Fibroblast of lung (primary cell): ENCODE measurements around the gene MYBBP1A. TPM values are rescaled to one million over a fixed set of nuclear protein-coding genes. Genes with fewer than 3 reads are reported as not detected.
A peak's percentile ranks its signal among the peaks of the same experiment; 100 is the strongest.

ENCODE experiments used
- DNase-seq, 2 donors: peaks; one replicate each; pipeline versions ENCODE4 v3.0.0 to v3.0.0-alpha.2; 2010; ENCODE audit warnings: low read depth in 2 of 2
- H2AFZ ChIP-seq: 2 replicates; pipeline ENCODE4 v1.5.1; 2012; ENCODE audit warnings: low read length, control low read depth, inconsistent platforms
- H3K27ac ChIP-seq: 2 replicates; pipeline ENCODE4 v1.5.1; 2011; ENCODE audit warnings: low read length, control low read depth; ENCODE audit not compliant: insufficient read depth
- H3K27me3 ChIP-seq: 2 replicates; pipeline ENCODE4 v1.5.1; 2011; ENCODE audit warnings: mild to moderate bottlenecking, low read length; ENCODE audit not compliant: control insufficient read depth, insufficient read depth
- H3K36me3 ChIP-seq: 2 replicates; pipeline ENCODE4 v1.5.1; 2011; ENCODE audit warnings: low read length; ENCODE audit not compliant: control insufficient read depth, insufficient read depth
- H3K4me1 ChIP-seq: 2 replicates; pipeline ENCODE4 v1.5.1; 2011; ENCODE audit warnings: low read length; ENCODE audit not compliant: control insufficient read depth, insufficient read depth; ENCODE audit errors: extremely low read depth
- H3K4me2 ChIP-seq: 2 replicates; pipeline ENCODE4 v1.5.1; 2011; ENCODE audit warnings: low read length, control low read depth; ENCODE audit not compliant: insufficient read depth; ENCODE audit errors: extremely low read depth
- H3K4me3 ChIP-seq, 4 experiments: fragments of 200-600 bp in 1 of 4; sonication (generic) in 1 of 4; replicated peaks in 1 of 4; 2 replicates each; pipeline ENCODE4 v1.5.1; 2011 to 2016; ENCODE audit warnings: low read length in 4 of 4, low read depth in 3 of 4, mild to moderate bottlenecking in 3 of 4, control low read depth in 2 of 4, inconsistent platforms in 1 of 4, mixed read lengths in 1 of 4; ENCODE audit not compliant: insufficient read depth in 1 of 4; ENCODE audit errors: control extremely low read depth in 1 of 4
- H3K79me2 ChIP-seq: 2 replicates; pipeline ENCODE4 v1.5.1; 2012; ENCODE audit warnings: mild to moderate bottlenecking, low read length, inconsistent platforms; ENCODE audit not compliant: control insufficient read depth, insufficient read depth
- H3K9ac ChIP-seq: 2 replicates; pipeline ENCODE4 v1.5.1; 2011; ENCODE audit warnings: mild to moderate bottlenecking, low read length, control low read depth; ENCODE audit not compliant: insufficient read depth
- H3K9me3 ChIP-seq: 2 replicates; pipeline ENCODE4 v1.5.1; 2012; ENCODE audit warnings: low read depth, low read length; ENCODE audit not compliant: control insufficient read depth, insufficient read depth
- H4K20me1 ChIP-seq: 2 replicates; pipeline ENCODE4 v1.5.1; 2011; ENCODE audit warnings: low read length; ENCODE audit not compliant: control insufficient read depth, insufficient read depth; ENCODE audit errors: extremely low read depth
- EZH2 ChIP-seq: IDR thresholded peaks from 2 replicates; pipeline ENCODE4 v1.5.1; 2012; ENCODE audit warnings: low read length, control low read depth, mild to moderate bottlenecking; ENCODE audit errors: missing control alignments
- polyA plus RNA-seq, 2 donors: library from polyadenylated mRNA; depleted of rRNA in 1 of 2; stranded (reverse) in 1 of 2; unstranded in 1 of 2; fragments of >200 nt; gene quantifications; 2 replicates each; pipeline ENCODE4 v1.2.1, GENCODE V29; 2011 to 2012; ENCODE audit warnings: missing spikeins in 1 of 2
- total RNA-seq: library from RNA; depleted of rRNA; stranded (reverse); fragments of >200 nt; gene quantifications from 2 replicates; pipeline ENCODE4 v1.2.1, GENCODE V29; 2014
- TF ChIP-seq, protein P1 (sequence below), 2 donors: IDR thresholded peaks in 1 of 2; conservative IDR thresholded peaks in 1 of 2; 1 replicate in 1 of 2; 2 replicates in 1 of 2; pipeline ENCODE4 v1.5.1; 2011 to 2012; ENCODE audit warnings: low read length in 2 of 2, control low read depth in 1 of 2, inconsistent platforms in 1 of 2, low read depth in 1 of 2, mild to moderate bottlenecking in 1 of 2

The MYBBP1A gene
- total and polyA plus RNA-seq, 2 donors (not counting 1 experiment from before 2014, with no cell fraction given) = 14.1 to 28.6 TPM

DNA sequence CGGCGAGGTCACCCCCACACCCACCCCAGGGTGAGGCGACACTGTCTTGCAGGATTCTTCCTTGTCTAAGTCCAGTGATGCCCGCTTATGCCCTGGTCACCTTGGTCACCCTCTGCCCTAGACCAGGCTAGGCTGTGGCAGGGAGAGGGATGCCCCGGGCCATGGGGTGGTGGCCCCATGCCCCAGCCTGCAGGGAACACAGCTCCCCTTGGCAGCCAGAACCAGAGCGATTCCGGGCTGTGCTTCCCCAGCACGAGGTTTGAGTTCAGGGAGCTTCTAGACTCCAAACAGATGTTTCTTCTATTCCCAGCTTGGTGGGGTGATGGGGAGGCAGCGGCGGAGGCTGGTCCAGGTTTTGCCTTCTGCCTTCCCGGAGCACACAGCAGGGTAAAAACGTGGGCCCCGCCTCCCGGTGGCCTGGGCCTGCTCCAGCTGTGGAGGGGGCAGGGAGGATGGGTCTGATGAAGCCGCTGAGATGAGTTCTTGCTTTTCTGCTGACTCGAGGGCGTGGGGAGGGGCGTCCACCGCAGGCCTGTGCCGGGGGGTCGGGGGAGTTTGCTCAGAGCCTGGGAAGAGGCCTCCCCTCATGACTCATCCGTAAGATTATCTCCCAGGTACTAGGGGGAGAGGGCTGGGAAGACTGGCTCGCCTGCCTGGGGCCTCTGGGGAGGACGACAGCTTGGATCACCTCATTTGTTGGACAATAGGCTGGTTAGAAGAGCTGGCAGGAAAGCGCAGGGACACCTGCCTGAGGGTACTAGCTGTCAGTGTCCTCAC is 44.5 kb upstream of the MYBBP1A start:
- peak; percentile 29 to 91 for DNase-seq
- no peaks in the 10 kb centered on the region for H3K4me1 ChIP-seq
- H3K27ac ChIP-seq = no peak overlapping the region
- no peaks in the 10 kb centered on the region for H3K79me2 ChIP-seq
- H3K9me3 ChIP-seq = no peaks in the 10 kb centered on the region
- peaks cover 24% of the 10 kb centered on the region for H3K27me3 ChIP-seq
- no peak for TF ChIP-seq EZH2
- TF ChIP-seq, protein P1, sequence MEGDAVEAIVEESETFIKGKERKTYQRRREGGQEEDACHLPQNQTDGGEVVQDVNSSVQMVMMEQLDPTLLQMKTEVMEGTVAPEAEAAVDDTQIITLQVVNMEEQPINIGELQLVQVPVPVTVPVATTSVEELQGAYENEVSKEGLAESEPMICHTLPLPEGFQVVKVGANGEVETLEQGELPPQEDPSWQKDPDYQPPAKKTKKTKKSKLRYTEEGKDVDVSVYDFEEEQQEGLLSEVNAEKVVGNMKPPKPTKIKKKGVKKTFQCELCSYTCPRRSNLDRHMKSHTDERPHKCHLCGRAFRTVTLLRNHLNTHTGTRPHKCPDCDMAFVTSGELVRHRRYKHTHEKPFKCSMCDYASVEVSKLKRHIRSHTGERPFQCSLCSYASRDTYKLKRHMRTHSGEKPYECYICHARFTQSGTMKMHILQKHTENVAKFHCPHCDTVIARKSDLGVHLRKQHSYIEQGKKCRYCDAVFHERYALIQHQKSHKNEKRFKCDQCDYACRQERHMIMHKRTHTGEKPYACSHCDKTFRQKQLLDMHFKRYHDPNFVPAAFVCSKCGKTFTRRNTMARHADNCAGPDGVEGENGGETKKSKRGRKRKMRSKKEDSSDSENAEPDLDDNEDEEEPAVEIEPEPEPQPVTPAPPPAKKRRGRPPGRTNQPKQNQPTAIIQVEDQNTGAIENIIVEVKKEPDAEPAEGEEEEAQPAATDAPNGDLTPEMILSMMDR (conservative IDR thresholded peaks at IDR 0.05 in 1 of 2, IDR thresholded peaks at IDR 0.05 in 1 of 2; ENCODE audit: low read depth in 1 of 2, low read length in 2 of 2) = no peak
- no peaks in the 10 kb centered on the region for H4K20me1 ChIP-seq
- H3K9ac ChIP-seq = no peak overlapping the region
- H3K4me3 ChIP-seq = peak overlapping the region in 2 of 4 experiments; percentile 12 to 25
- H3K36me3 ChIP-seq = no peaks in the 10 kb centered on the region
- H3K4me2 ChIP-seq = no peak overlapping the region
- no peak overlapping the region for H2AFZ ChIP-seq

DNA sequence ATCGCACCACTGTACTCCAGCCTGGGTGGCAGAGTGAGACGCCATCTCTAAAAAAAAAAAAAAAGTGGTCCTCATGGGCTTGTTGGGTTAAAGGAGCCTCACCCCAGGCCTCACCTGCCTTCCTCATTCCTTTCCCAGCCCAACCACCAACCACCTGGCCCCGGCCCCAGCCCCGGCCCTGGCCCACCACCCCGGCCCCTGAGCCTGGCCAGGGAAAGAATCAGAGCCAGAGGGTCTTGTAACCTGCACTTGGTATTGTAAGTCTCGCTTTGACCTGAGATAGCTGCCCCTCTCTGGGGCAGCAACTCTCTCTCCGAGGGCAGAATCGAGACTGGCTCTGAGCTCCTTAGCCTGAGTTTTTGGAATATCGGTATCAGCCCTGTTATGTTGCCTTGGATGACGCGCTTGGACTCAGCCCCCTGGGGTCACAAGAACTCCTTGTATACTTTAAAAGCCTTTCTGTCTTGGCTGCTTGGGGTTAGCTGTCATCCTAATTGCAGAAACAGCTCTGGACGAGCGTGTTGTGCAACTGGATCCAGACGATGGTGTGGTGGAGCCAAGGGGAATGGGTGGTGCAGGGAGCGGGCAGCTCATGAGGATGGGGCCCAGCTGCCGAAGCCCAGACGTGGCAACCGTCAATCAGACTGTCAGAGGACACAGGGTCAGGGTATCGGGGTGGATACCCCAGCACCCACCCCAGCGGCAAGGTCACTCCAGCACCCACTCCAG is 43.8 kb upstream of the MYBBP1A start:
- Histone ChIP-seq H3K4me1 (no peaks in the 10 kb centered on the region), H3K4me2 (no peak overlapping the region), H3K9ac (no peak overlapping the region), H3K9me3 (no peaks in the 10 kb centered on the region), H3K4me3 (peak overlapping the region in 1 of 4 experiments; percentile 25), H3K27ac (no peak overlapping the region), H2AFZ (no peak overlapping the region), H3K79me2 (no peaks in the 10 kb centered on the region), H3K27me3 (peaks cover 22% of the 10 kb centered on the region), H3K36me3 (no peaks in the 10 kb centered on the region), H4K20me1 (no peaks in the 10 kb centered on the region)
- DNase-seq = peak in 1 of 2 donors; percentile 98
- TF ChIP-seq, protein P1 (conservative IDR thresholded peaks at IDR 0.05 in 1 of 2, IDR thresholded peaks at IDR 0.05 in 1 of 2; ENCODE audit: low read depth in 1 of 2, low read length in 2 of 2) = no peak
- no peak for TF ChIP-seq EZH2

GRCh38 chr17:4597975-4598374 is 42.8 kb upstream of the MYBBP1A start:
- no peak overlapping the region for H3K27ac ChIP-seq

More at GRCh38 chr17:4597975-4598374, 42.8 kb upstream of the MYBBP1A start:
- no peak for DNase-seq
- Histone ChIP-seq H2AFZ (no peak overlapping the region), H3K4me1 (no peaks in the 10 kb centered on the region), H4K20me1 (no peaks in the 10 kb centered on the region), H3K79me2 (no peaks in the 10 kb centered on the region), H3K27me3 (peaks cover 22% of the 10 kb centered on the region), H3K9me3 (no peaks in the 10 kb centered on the region), H3K9ac (no peak overlapping the region), H3K4me3 (no peak overlapping the region), H3K4me2 (no peak overlapping the region), H3K36me3 (no peaks in the 10 kb centered on the region)
- TF ChIP-seq, protein P1 (conservative IDR thresholded peaks at IDR 0.05 in 1 of 2, IDR thresholded peaks at IDR 0.05 in 1 of 2; ENCODE audit: low read depth in 1 of 2, low read length in 2 of 2) = no peak
- TF ChIP-seq EZH2 = no peak
